Measurements from ENCODE around the gene MT1A. TPM values are rescaled to one million over a fixed set of nuclear protein-coding genes. Genes with fewer than 3 reads are reported as not detected.

MT1A gene
- total RNA-seq, 2 donors from 2014 or later: 6.3 to 22.4 TPM

- DNase-seq (ENCODE audit: low spot score) (peak; percentile 90), ATAC-seq (peak; percentile 99 to 100)
- Mint-ChIP-seq H3K27ac (no peak overlapping the region), H3K9me3 (no peaks in the 10 kb centered on the region), H3K4me3 (peak overlapping the region; percentile 65), H3K4me1 (ENCODE audit: low read depth in 2 of 2) (peaks cover 20 to 27% of the 10 kb centered on the region in 2 donors), H3K27me3 (peaks cover 19 to 48% of the 10 kb centered on the region in 2 donors), H3K36me3 (no peaks in the 10 kb centered on the region)
These were observed 4.8 kb downstream of the MT1A start for GRCh38 chr16:56643080-56643778.

GRCh38 chr16:56643833-56644232, 5.4 kb downstream of the MT1A start:
- peaks cover 19 to 48% of the 10 kb centered on the region in 2 donors for H3K27me3 Mint-ChIP-seq
- no peaks in the 10 kb centered on the region for H3K36me3 Mint-ChIP-seq
- DNase-seq (ENCODE audit: low spot score) (no peak), ATAC-seq (no peak)
- H3K4me3 Mint-ChIP-seq: peak overlapping the region; percentile 65
- no peak overlapping the region for H3K27ac Mint-ChIP-seq
- H3K4me1 Mint-ChIP-seq (ENCODE audit: low read depth in 2 of 2): peaks cover 20 to 23% of the 10 kb centered on the region in 2 donors
- H3K9me3 Mint-ChIP-seq: no peaks in the 10 kb centered on the region

GRCh38 chr16:56645311-56645710, 6.8 kb downstream of the MT1A start:
- no peak overlapping the region for H3K27ac Mint-ChIP-seq
- no peaks in the 10 kb centered on the region for H3K9me3 Mint-ChIP-seq
- H3K4me1 Mint-ChIP-seq (ENCODE audit: low read depth in 2 of 2): peaks cover 20 to 22% of the 10 kb centered on the region in 2 donors
- H3K4me3 Mint-ChIP-seq: no peak overlapping the region
- H3K27me3 Mint-ChIP-seq: peaks cover 19 to 42% of the 10 kb centered on the region in 2 donors
- ATAC-seq: no peak
- no peak for DNase-seq (ENCODE audit: low spot score)
- no peaks in the 10 kb centered on the region for H3K36me3 Mint-ChIP-seq

- Mint-ChIP-seq H3K36me3 (no peaks in the 10 kb centered on the region), H3K27ac (no peak overlapping the region), H3K9me3 (no peaks in the 10 kb centered on the region), H3K27me3 (peaks cover 19 to 37% of the 10 kb centered on the region in 2 donors), H3K4me1 (ENCODE audit: low read depth in 2 of 2) (peaks cover 20 to 22% of the 10 kb centered on the region in 2 donors), H3K4me3 (no peak overlapping the region)
- ATAC-seq (no peak), DNase-seq (ENCODE audit: low spot score) (no peak)
These were observed 7.4 kb downstream of the MT1A start for GRCh38 chr16:56645838-56646237.

DNA sequence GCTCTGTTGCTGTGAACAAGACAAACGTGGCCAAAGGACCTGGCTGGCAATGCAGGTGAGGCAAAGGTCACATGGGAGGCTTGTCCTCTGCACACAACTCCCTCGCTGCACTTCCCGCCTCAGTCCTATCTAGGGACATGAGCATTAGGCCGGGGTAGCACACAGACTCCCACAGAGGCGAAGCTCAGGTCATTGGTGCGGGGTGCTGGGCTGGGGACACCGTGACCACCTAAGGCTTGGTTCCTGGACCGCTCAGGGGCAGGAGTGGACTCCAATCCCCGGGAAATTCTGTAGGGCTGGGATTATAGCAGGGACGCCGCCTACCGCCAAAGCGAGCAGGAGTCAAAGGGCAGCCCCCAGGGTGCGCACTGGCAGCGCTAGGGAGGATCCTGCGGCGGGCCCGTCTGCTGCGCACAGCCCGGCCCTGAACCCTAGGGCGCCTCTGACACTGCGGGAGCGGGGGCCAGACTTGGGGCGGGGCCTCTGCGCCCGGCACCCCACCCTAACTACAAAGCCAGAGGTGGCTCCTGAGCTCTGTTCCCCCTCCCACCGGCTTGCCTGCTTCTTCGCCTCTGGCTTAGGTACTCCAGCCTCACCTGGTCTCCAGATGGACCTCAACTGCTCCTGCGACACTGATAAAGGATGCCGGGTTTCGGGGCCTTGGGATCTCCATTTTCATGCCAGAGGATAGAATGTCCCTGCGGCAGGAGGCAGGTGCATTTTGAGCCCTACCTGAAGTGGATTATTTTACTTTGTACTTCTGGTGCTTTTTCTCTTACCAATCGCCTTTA, 9.4 kb downstream of the MT1A start:
- Mint-ChIP-seq H3K27me3 (peaks cover 16 to 31% of the 10 kb centered on the region in 2 donors), H3K27ac (no peak overlapping the region), H3K36me3 (no peaks in the 10 kb centered on the region), H3K4me1 (ENCODE audit: low read depth in 2 of 2) (peaks cover 10 to 11% of the 10 kb centered on the region in 2 donors), H3K4me3 (no peak overlapping the region), H3K9me3 (no peaks in the 10 kb centered on the region)
- no peak for ATAC-seq
- DNase-seq (ENCODE audit: low spot score): no peak

GRCh38 chr16:56649271-56649670, 10.8 kb downstream of the MT1A start:
- no peak for DNase-seq (ENCODE audit: low spot score)
- Mint-ChIP-seq H3K9me3 (no peaks in the 10 kb centered on the region), H3K4me1 (ENCODE audit: low read depth in 2 of 2) (peaks cover under 1 to 1% of the 10 kb centered on the region in 2 donors), H3K4me3 (no peak overlapping the region), H3K27me3 (peaks cover 17 to 25% of the 10 kb centered on the region in 2 donors), H3K36me3 (no peaks in the 10 kb centered on the region), H3K27ac (peak overlapping the region in 1 of 2 donors; percentile 54)
- ATAC-seq: no peak

DNA sequence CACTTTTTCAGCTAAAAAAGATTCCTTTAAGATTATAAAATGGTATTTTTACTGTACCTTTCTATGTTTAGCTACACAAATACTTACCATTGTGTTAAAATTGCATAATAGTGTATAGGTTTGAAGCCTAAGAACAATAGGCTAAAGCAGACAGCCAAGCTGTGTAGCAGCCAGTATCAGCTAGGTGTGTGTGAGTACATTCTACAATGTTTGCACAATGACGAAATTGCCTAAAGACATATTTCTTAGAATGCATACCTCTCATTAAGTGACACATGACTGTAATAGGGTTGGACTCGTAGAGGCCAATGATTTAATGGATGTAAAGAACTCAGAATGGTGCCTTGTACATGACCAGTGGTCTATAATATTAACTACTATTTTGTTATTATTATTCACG, 11.4 kb downstream of the MT1A start:
- no peak for ATAC-seq
- Mint-ChIP-seq H3K4me1 (ENCODE audit: low read depth in 2 of 2) (no peaks in the 10 kb centered on the region), H3K4me3 (no peak overlapping the region), H3K27ac (no peak overlapping the region), H3K27me3 (peaks cover 17 to 20% of the 10 kb centered on the region in 2 donors), H3K9me3 (no peaks in the 10 kb centered on the region), H3K36me3 (no peaks in the 10 kb centered on the region)
- DNase-seq (ENCODE audit: low spot score): no peak

GRCh38 chr16:56651586-56651985, 13.1 kb downstream of the MT1A start, which contains the start of gene MT1B:
TSS of gene MT1B (plus strand) at chr16:56651886. CDS start at chr16:56651954, 68 bp downstream.
- no peak for DNase-seq (ENCODE audit: low spot score)

DNA sequence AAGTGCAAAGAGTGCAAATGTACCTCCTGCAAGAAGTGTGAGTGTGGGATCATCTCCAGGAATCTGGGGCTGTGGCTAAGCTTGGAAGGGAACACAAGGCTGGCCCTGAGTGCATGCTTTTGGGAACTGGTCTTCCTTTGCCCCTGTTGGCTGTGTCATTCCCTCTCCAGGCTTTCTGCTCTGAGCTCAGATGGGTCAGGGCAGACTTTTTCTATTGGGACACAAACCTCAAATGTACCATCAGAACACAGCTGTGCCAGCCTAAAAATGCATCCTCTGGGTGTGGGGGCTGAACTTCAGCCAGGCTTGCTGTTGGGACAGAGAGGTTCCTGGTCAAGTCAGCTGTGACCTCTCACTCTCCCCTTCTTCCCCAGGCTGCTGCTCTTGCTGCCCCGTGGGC, 14.1 kb downstream of the MT1A start:
- H3K4me1 Mint-ChIP-seq (ENCODE audit: low read depth in 2 of 2): peaks cover 0 to 3% of the 10 kb centered on the region in 2 donors
- H3K9me3 Mint-ChIP-seq: no peaks in the 10 kb centered on the region
- no peak overlapping the region for H3K27ac Mint-ChIP-seq
- H3K27me3 Mint-ChIP-seq: peaks cover under 1 to 9% of the 10 kb centered on the region in 2 donors
- DNase-seq (ENCODE audit: low spot score): no peak
- H3K36me3 Mint-ChIP-seq: no peaks in the 10 kb centered on the region
- H3K4me3 Mint-ChIP-seq: no peak overlapping the region
- ATAC-seq: no peak

More at GRCh38 chr16:56651586-56651985, 13.1 kb downstream of the MT1A start, which contains the start of gene MT1B:
- ATAC-seq: no peak
- H3K4me3 Mint-ChIP-seq: no peak within 1 kb of the TSS
- H3K27me3 Mint-ChIP-seq: peaks cover 8 to 15% of the 10 kb centered on the region in 2 donors
- no peak within 1 kb of the TSS for H3K27ac Mint-ChIP-seq
- no peaks in the 10 kb centered on the region for H3K36me3 Mint-ChIP-seq
- H3K4me1 Mint-ChIP-seq (ENCODE audit: low read depth in 2 of 2): no peaks in the 10 kb centered on the region
- no peaks in the 10 kb centered on the region for H3K9me3 Mint-ChIP-seq

GRCh38 chr16:56653218-56653617, 14.8 kb downstream of the MT1A start:
- Mint-ChIP-seq H3K4me3 (no peak overlapping the region), H3K9me3 (no peaks in the 10 kb centered on the region), H3K27ac (no peak overlapping the region), H3K4me1 (ENCODE audit: low read depth in 2 of 2) (peaks cover 5 to 8% of the 10 kb centered on the region in 2 donors), H3K36me3 (no peaks in the 10 kb centered on the region), H3K27me3 (peaks cover 0 to 9% of the 10 kb centered on the region in 2 donors)
- ATAC-seq: no peak
- DNase-seq (ENCODE audit: low spot score): no peak

DNA sequence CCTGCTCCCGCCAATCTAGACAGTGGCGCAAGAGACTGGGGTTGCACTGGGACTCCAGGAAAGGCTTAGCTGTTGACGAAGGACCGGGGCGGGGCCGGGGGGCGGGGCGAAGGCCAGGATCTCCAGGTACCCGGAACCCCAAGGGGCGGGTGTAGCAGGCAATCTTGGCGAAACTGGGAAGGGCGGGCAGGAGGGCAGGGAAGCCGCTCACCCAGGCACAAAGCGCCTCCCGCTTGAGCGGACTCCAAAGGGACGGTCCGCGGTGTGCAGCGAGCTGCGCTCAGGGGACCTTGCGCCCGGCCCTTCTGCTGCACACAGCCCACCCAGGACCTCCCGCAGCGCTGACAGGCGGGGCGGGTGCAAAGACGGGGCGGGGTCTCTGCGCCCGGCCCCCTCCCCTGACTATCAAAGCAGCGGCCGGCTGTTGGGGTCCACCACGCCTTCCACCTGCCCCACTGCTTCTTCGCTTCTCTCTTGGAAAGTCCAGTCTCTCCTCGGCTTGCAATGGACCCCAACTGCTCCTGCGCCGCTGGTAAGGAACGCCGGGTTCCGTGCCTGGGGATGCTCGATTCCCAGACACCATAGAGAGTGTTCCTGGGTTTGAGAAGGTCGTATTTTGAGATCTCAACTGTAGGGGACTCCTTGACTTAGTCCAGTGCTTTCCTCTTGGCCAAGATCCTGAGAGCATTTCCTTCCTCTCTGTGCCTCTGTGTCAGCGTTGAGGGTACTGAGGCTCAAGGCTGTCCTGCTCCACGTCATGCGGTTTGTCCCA, 19.3 kb downstream of the MT1A start, which contains the start of gene MT1F:
Gene MT1F (plus strand): TSS at position 405 of the 772 bp plus-strand sequence. CDS start 100 bp downstream, at position 505.
- Mint-ChIP-seq H3K36me3 (no peaks in the 10 kb centered on the region), H3K4me1 (ENCODE audit: low read depth in 2 of 2) (peaks cover 5 to 18% of the 10 kb centered on the region in 2 donors), H3K9me3 (no peaks in the 10 kb centered on the region), H3K4me3 (peak within 1 kb of the TSS; percentile 95), H3K27me3 (peaks cover 15 to 16% of the 10 kb centered on the region in 2 donors), H3K27ac (peak within 1 kb of the TSS; percentile 74 to 92)
- ATAC-seq: peak; percentile 88 to 94
- DNase-seq (ENCODE audit: low spot score): peak; percentile 67

DNA sequence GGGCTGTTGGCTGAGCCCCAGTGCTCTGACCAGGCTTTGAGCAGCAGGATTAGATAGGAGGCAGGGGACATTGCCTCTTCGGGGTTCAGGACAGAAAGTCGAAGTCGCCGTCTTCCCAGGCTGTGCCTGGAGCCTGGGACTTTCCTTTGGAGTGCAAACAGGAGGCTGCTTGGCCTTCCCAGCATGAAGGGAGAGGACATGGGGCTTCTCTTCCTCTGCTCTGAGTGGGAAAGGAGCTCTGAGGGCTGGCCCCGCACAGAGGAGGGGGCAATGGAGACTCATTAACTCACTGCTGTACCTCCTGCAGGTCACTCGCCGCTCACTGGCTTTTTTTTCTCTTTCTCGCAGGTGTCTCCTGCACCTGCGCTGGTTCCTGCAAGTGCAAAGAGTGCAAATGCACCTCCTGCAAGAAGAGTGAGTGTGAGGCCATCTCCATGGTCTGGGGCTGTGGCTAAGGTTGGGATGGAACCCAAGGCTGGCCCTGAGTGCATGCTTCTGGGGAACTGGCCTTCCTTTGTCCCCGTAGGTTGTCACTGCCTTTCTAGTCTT, 19.9 kb downstream of the MT1A start:
- no peak for ATAC-seq
- Mint-ChIP-seq H3K27me3 (peaks cover 14 to 21% of the 10 kb centered on the region in 2 donors), H3K36me3 (no peaks in the 10 kb centered on the region), H3K9me3 (no peaks in the 10 kb centered on the region), H3K4me3 (peak overlapping the region; percentile 95), H3K4me1 (ENCODE audit: low read depth in 2 of 2) (peaks cover 8 to 21% of the 10 kb centered on the region in 2 donors), H3K27ac (peak overlapping the region; percentile 74 to 92)
- no peak for DNase-seq (ENCODE audit: low spot score)

Data from natural killer cell treated with Interleukin-12 subunit alpha and Interleukin-12 subunit beta and Interleukin-15 and Interleukin-18, amount 100 ng/mL, for 72 hours (primary cell).